Skin of body (tissue), 2 donors: ENCODE measurements around the gene FA2H. TPM values are rescaled to one million over a fixed set of nuclear protein-coding genes. Genes with fewer than 3 reads are reported as not detected.
A peak's percentile ranks its signal among the peaks of the same experiment; 100 is the strongest.
"Not testable (repeated sequence)": the region's sequence is repeated elsewhere in the genome, so short reads cannot be mapped to it uniquely, and the experiment has no call there.

Experiments used
- DNase-seq: peaks from one replicate; lab custom pipeline; 2025; lab: John Stamatoyannopoulos, UW
- total RNA-seq: library from RNA; depleted of rRNA; stranded (reverse); fragments of >200 nt; gene quantifications from one replicate; pipeline ENCODE4 v1.2.3, GENCODE V29; 2014

FA2H gene
- total RNA-seq, 1 donor from 2014 or later: 5.9 TPM

GRCh38 chr16:74682556-74682955, 92.1 kb downstream of the FA2H start:
- DNase-seq: no peak

DNA sequence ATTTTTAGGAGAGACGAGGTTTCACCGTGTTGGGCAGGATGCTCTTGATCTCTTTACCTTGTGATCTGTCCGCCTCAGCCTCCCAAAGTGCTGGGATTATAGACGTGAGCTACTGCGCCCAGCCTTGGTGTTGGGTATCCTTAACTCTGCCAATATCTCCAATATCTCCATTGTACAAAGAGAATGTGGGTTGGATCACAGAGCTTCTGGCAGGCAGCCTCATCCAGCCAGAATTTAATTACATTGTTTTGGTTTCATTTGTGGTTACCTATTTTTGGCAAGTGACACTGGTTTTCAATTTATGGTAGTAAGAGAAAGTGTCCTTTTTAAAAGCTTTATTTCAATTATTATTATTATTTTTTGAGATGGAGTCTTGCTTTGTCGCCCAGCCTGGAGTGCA, 93.9 kb downstream of the FA2H start:
- DNase-seq: no peak

DNA sequence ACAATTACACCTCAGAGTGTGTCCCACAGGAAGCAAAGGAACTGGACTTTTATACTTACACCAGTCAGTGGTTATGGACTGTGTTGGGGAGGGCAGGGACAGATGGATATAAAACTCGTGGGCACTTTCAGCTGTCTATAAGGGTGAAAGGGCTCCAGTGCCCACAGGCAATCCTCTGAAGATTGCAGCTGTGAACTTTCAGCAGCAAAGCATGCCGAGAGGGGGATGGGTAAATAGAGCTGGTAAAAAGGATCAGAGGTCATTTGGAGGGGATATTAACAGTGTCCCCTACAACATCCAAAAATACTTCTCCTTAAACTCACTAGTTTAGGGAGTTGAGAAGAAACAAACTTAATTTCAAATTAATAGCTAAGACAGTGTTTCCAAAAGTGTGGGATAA, 94.6 kb downstream of the FA2H start:
- no peak for DNase-seq

DNA sequence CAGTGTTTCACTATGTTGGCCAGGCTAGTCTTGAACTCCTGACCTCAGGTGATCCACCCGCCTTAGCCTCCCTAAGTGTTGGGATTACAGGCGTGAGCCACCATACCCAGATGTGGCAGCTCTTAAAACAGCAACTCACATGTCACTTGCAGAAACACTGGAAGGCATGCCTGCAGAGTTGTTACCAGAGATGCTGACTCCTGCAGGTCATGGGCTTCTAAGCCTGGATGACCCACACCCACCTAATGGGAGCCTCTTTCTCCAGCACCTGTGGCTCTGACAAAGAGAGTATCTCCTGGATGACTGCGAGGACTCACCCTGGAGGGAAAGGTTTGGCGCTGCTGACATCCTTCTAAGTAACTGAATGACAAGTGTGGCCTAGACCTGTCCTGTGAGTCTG, 96.8 kb downstream of the FA2H start:
- no peak for DNase-seq

DNA sequence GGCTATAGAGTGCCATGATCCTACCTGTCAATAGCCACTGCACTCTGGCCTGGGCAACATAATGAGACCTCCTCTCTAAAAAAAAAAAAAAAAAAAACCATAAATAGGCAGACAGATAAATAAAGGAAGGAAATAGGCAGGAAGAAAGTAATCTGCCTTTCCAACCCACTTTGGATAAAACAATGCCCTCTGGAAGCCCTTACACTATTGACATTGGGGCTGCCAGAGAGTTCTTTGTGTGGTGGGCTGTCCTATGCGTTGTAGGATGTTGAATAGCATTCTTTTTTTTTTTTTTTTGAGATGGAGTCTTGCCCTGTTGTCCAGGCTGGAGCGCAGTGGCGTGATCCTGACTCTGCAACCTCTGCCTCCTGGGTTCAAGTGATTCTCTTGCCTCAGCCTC, 100.7 kb downstream of the FA2H start:
- DNase-seq: no peak

DNA sequence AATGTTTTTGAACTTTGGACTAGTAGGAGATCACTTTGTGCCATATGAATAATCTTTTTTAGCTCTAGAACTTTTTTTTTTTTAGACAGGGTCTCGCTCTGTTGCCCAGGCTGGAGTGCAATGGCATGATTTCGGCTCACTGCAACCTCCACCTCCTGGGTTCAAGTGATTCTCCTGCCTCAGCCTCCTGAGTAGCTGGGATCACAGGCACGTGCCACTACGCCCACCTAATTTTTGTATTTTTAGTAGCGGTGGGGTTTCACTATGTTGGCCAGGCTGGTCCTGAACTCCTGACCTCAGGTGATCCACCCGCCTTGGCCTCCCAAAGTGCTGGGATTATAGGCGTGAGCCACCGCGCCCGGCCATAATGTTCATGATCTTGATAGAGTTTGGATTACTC, 105.7 kb downstream of the FA2H start:
- DNase-seq: not testable (repeated sequence)

DNA sequence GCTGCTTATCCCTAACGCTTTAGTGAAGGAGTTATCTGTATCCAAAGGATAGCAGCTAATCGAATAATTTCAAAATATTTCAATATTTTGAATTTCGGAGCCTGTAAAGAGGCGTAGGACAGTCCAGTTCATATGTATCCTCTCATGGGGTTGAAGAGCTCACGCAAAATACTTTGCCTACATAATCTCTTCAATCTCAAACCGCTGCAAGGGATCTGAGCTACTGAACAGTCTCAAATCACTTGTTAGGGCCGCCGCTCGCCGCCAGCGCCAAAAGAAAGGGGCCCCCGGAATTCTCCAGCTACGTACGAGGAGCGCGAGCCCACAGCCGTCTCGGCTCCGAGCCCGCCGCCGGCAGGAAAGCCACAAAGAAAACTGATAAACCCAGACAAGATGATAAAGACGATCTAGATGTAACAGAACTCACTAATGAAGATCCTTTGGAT, 107.3 kb downstream of the FA2H start:
- no peak for DNase-seq

DNA sequence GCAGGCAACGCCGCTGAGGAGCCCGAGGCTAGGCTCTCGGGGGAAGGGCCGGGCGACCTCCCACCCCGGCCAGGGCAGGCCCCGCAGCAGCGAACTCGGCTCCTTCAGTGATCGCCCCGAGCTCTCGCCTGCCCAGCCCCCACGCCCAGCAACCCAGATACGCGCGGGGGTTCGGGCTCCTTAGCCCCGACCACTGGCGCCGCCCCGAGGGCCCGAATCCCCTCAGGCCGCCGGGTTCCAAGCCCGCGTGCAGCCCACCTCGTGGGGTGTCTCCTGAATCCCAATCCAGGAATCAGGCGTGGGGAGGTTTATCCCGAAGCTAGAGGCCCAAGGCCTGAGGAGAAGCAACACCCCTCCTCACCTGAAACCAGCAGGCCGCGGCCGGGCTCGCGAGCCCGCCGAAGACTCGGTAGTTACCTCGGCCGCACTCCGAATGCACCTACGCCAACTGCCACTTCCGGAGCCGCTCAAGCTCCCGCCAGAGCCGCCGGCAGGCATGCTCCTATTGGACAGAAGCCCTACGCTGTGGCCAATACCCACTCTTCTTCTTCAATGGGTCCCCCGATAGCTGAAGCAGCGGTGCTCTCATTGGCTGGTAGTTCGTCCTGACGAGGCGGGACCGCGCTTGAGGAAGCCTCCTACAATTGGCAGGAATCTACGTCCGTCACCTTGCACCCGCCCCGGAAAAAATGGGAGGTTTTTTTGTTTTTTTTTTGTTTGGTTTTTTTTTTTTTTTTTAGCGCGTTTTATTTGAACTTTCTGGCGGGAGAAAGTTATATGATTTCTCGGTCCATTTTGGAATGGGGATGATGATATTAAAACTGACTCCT, 108.0 kb downstream of the FA2H start, which contains the start of gene RFWD3:
TSS of gene RFWD3 (minus strand) at position 453 of the 830 bp plus-strand sequence. CDS start 5,428 bp downstream, outside the sequence.
- peak; percentile 99 for DNase-seq

GRCh38 chr16:74666010-74666421, 108.6 kb downstream of the FA2H start:
- no peak for DNase-seq

Other genes with a start within 250 kb of the FA2H start
- gene GLG1, start 167.7 kb downstream of the FA2H start, total RNA-seq: 104 TPM
- 14.1 TPM for gene RFWD3, start 107.9 kb downstream of the FA2H start, total RNA-seq
- gene MLKL, start 74.0 kb downstream of the FA2H start, total RNA-seq: 3.9 TPM
- gene WDR59, start 210.3 kb upstream of the FA2H start, total RNA-seq: 36.9 TPM
- 9.0 TPM for gene ZNRF1, start 224.2 kb upstream of the FA2H start, total RNA-seq